ENCODE data around the gene RPA1.

RPA1 gene

GRCh38 chr17:1912146-1912545 lies 82.3 kb downstream of the RPA1 start:
- no peak for DNase-seq (ENCODE audit: low read depth)

- DNase-seq (ENCODE audit: low read depth): no peak
Measured at GRCh38 chr17:1913702-1914101, 83.9 kb downstream of the RPA1 start.

GRCh38 chr17:1914661-1915083 lies 84.9 kb downstream of the RPA1 start:
- DNase-seq (ENCODE audit: low read depth): no peak

GRCh38 chr17:1915889-1916288 lies 86.1 kb downstream of the RPA1 start:
- no peak for DNase-seq (ENCODE audit: low read depth)

- DNase-seq (ENCODE audit: low read depth): no peak
Measured at GRCh38 chr17:1916316-1916715, 86.5 kb downstream of the RPA1 start.

- no peak for DNase-seq (ENCODE audit: low read depth)
Measured at GRCh38 chr17:1916963-1917715, 87.3 kb downstream of the RPA1 start.

- DNase-seq (ENCODE audit: low read depth): no peak
Measured at GRCh38 chr17:1918346-1919162, 88.7 kb downstream of the RPA1 start.

- no peak for DNase-seq (ENCODE audit: low read depth)
Measured at GRCh38 chr17:1919201-1919600, 89.4 kb downstream of the RPA1 start.

- no peak for DNase-seq (ENCODE audit: low read depth)
Measured at GRCh38 chr17:1920948-1921351, 91.1 kb downstream of the RPA1 start.

- no peak for DNase-seq (ENCODE audit: low read depth)
Measured at GRCh38 chr17:1928976-1929375, 99.2 kb downstream of the RPA1 start.

- DNase-seq (ENCODE audit: low read depth): no peak
Measured at GRCh38 chr17:1930337-1930645, 100.5 kb downstream of the RPA1 start.

GRCh38 chr17:1931844-1932579 lies 102.2 kb downstream of the RPA1 start:
- DNase-seq (ENCODE audit: low read depth): no peak

GRCh38 chr17:1933875-1934715 lies 104.3 kb downstream of the RPA1 start:
- DNase-seq (ENCODE audit: low read depth): no peak

- DNase-seq (ENCODE audit: low read depth): no peak
Measured at GRCh38 chr17:1934901-1935300, 105.1 kb downstream of the RPA1 start.

- DNase-seq (ENCODE audit: low read depth): no peak
Measured at GRCh38 chr17:1936766-1937165, 107.0 kb downstream of the RPA1 start.

GRCh38 chr17:1937461-1937860 lies 107.7 kb downstream of the RPA1 start:
- no peak for DNase-seq (ENCODE audit: low read depth)

- DNase-seq (ENCODE audit: low read depth): no peak
Measured at GRCh38 chr17:1939981-1940809, 110.4 kb downstream of the RPA1 start.

- no peak for DNase-seq (ENCODE audit: low read depth)
Measured at GRCh38 chr17:1940810-1941185, 111.0 kb downstream of the RPA1 start.

GRCh38 chr17:1941272-1942065 lies 111.7 kb downstream of the RPA1 start:
- no peak for DNase-seq (ENCODE audit: low read depth)

- DNase-seq (ENCODE audit: low read depth): no peak
Measured at GRCh38 chr17:1942066-1942365, 112.2 kb downstream of the RPA1 start.

All from T-helper 22 cell (primary cell).